PFSK-1 (cell line): ENCODE data around the gene KCNK10.

ENCODE experiments used
- FOXP2 ChIP-seq: optimal IDR thresholded peaks from 2 replicates; pipeline ENCODE3; 2011; ENCODE audit warnings: borderline replicate concordance, control low read depth, inconsistent platforms; ENCODE audit not compliant: insufficient read depth; ENCODE audit errors: extremely low read length, extremely low read depth
- POLR2AphosphoS5 ChIP-seq: IDR thresholded peaks from 2 replicates; pipeline ENCODE4 v1.6.1; 2012; ENCODE audit warnings: low read depth, mild to moderate bottlenecking, control low read depth, low read length, moderate library complexity
- REST ChIP-seq, 2 experiments: IDR thresholded peaks; 2 replicates each; pipeline versions ENCODE4 v1.6.1 to v1.8.0; 2011 to 2012; ENCODE audit warnings: low read depth in 2 of 2, low read length in 2 of 2, control low read depth in 1 of 2, inconsistent platforms in 1 of 2, mild to moderate bottlenecking in 1 of 2, moderate library complexity in 1 of 2; ENCODE audit not compliant: insufficient read depth in 1 of 2
- SIN3A ChIP-seq: IDR thresholded peaks from 2 replicates; pipeline ENCODE4 v1.6.1; 2012; ENCODE audit warnings: mild to moderate bottlenecking, low read length, moderate library complexity, borderline replicate concordance; ENCODE audit not compliant: insufficient read depth
- TAF1 ChIP-seq: IDR thresholded peaks from 2 replicates; pipeline ENCODE4 v1.6.1; 2012; ENCODE audit warnings: low read length, control low read depth, borderline replicate concordance; ENCODE audit not compliant: insufficient read depth

KCNK10 gene

GRCh38 chr14:88316521-88316920, 6.5 kb downstream of the KCNK10 start:
- no peak for TF ChIP-seq SIN3A
- no peak for TF ChIP-seq FOXP2
- no peak for TF ChIP-seq TAF1
- no peak for TF ChIP-seq REST (IDR thresholded peaks at IDR 0.05; ENCODE audit: insufficient read depth in 1 of 2, low read depth in 2 of 2, low read length in 2 of 2)
- no peak for TF ChIP-seq POLR2AphosphoS5

- TF ChIP-seq SIN3A (no peak), FOXP2 (no peak), POLR2AphosphoS5 (no peak), REST (IDR thresholded peaks at IDR 0.05; ENCODE audit: insufficient read depth in 1 of 2, low read depth in 2 of 2, low read length in 2 of 2) (no peak), TAF1 (no peak)
These were observed 10.8 kb downstream of the KCNK10 start for GRCh38 chr14:88312257-88312656.

- no peak for TF ChIP-seq REST (IDR thresholded peaks at IDR 0.05; ENCODE audit: insufficient read depth in 1 of 2, low read depth in 2 of 2, low read length in 2 of 2)
- no peak for TF ChIP-seq TAF1
- TF ChIP-seq SIN3A = no peak
- no peak for TF ChIP-seq FOXP2
- TF ChIP-seq POLR2AphosphoS5 = no peak
These were observed 11.3 kb downstream of the KCNK10 start for GRCh38 chr14:88311780-88312179.

GRCh38 chr14:88310449-88310848, 12.6 kb downstream of the KCNK10 start:
- TF ChIP-seq REST (IDR thresholded peaks at IDR 0.05; ENCODE audit: insufficient read depth in 1 of 2, low read depth in 2 of 2, low read length in 2 of 2) (no peak), FOXP2 (no peak), POLR2AphosphoS5 (no peak), SIN3A (no peak), TAF1 (no peak)

- TF ChIP-seq FOXP2 (no peak), TAF1 (no peak), POLR2AphosphoS5 (no peak), REST (IDR thresholded peaks at IDR 0.05; ENCODE audit: insufficient read depth in 1 of 2, low read depth in 2 of 2, low read length in 2 of 2) (no peak)
These were observed 13.0 kb downstream of the KCNK10 start for GRCh38 chr14:88310021-88310420.
